ENCODE results near the gene USP22.
A peak's percentile ranks its signal among the peaks of the same experiment; 100 is the strongest.
"Not testable (repeated sequence)": the region's sequence is repeated elsewhere in the genome, so short reads cannot be mapped to it uniquely, and the experiment has no call there.

USP22 gene

DNA sequence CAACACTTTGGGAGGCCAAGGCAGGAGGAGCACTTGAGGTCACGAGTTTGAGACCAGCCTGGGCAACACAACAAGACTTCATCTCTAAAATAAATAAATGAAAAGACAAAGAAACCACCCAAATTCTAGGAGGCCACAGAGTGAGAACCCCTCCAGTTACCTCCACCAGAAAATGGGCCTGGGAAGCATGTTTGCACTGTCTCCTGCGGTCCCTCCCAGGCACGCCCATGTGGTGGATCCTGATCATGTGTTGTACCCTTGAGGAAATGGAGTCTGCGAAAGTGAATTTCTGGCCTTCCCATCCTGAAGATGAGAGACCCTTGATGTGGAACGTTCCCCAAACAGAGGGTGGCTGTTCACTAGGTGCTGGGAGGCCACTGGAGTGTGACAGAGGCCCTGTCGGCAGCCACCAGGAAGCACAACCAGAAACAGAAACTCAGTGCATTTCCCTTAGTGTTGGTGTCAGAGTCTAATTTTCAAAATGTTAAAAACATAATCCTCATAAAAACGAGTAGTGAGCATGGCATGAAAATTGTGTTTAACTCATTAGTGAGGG is 19.2 kb upstream of the USP22 start:
- TF ChIP-seq, protein P1, sequence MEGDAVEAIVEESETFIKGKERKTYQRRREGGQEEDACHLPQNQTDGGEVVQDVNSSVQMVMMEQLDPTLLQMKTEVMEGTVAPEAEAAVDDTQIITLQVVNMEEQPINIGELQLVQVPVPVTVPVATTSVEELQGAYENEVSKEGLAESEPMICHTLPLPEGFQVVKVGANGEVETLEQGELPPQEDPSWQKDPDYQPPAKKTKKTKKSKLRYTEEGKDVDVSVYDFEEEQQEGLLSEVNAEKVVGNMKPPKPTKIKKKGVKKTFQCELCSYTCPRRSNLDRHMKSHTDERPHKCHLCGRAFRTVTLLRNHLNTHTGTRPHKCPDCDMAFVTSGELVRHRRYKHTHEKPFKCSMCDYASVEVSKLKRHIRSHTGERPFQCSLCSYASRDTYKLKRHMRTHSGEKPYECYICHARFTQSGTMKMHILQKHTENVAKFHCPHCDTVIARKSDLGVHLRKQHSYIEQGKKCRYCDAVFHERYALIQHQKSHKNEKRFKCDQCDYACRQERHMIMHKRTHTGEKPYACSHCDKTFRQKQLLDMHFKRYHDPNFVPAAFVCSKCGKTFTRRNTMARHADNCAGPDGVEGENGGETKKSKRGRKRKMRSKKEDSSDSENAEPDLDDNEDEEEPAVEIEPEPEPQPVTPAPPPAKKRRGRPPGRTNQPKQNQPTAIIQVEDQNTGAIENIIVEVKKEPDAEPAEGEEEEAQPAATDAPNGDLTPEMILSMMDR (conservative IDR thresholded peaks at IDR 0.05; ENCODE audit: low read length), result no peak
- H3K4me3 ChIP-seq (ENCODE audit: low read length), result no peak overlapping the region
- DNase-seq (ENCODE audit: low read depth), result no peak

- H3K4me3 ChIP-seq (ENCODE audit: low read length), result no peak overlapping the region
- no peak for DNase-seq (ENCODE audit: low read depth)
- TF ChIP-seq, protein P1 (conservative IDR thresholded peaks at IDR 0.05; ENCODE audit: low read length), result no peak
Measured at GRCh38 chr17:21061158-21061835, 18.5 kb upstream of the USP22 start.

DNA sequence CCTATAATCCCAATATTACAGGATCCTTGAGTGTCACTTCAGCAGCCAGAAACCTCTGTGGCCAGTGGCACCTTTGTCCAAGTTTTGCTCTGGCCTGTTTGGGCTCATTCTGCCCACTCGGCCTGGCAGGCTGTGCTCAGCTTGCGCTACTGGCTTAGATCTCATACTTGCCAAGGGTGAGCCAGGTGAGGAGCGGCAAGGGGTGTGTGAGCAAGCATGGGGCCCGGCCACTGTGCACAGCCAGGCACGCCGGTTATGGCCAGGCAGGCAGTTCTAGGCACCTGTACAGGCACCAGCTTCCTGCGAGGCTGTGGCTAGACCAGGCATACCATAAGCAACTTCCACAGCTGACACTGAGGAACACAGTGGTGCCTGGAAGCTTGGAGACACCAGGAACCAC is 16.9 kb upstream of the USP22 start:
- no peak overlapping the region for H3K4me3 ChIP-seq (ENCODE audit: low read length)
- DNase-seq (ENCODE audit: low read depth), result no peak
- TF ChIP-seq, protein P1 (conservative IDR thresholded peaks at IDR 0.05; ENCODE audit: low read length), result no peak

DNA sequence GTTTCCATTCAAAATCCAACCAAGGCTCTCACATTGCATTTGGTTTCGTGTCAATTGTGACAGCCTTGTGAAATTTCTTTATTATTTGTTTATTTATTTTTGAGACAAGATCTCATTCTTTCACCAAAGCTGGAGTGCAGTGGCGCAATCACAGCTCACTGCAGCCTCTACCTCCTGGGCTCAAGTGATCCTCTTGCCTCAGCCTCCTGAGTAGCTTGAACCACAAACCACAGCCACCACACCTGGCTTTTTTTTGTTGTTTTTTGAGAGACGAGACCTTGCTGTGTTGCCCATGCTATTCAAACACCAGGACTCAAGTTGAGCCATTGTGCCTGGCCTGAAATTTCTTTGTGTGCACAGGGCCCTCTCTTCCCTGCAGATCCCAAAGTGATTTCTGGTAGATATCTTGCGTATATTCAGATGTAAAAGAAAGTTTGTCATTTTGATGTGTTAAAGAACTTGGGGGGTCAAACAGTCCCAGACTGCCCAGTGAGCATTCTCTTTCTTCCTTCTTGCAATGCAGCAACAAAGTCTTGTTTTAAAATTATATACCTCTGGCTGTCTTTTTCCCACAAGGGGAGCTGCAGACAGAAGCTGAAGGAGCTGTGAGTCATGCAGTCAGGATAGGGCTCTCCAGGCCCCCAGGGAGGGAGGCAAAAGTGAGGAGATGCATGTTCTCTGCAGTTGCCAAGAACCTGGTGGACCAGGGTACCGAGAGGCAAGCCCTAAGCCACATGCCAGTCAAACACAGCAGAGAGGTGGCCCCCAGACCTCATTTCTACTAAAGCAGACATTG is 15.5 kb upstream of the USP22 start:
- peak; percentile 34 for DNase-seq (ENCODE audit: low read depth)
- no peak overlapping the region for H3K4me3 ChIP-seq (ENCODE audit: low read length)
- TF ChIP-seq, protein P1 (conservative IDR thresholded peaks at IDR 0.05; ENCODE audit: low read length), result peak; percentile 31

- DNase-seq (ENCODE audit: low read depth); H3K4me3 ChIP-seq (ENCODE audit: low read length): not testable (repeated sequence)
Measured at GRCh38 chr17:21053056-21053455, 10.2 kb upstream of the USP22 start.

GRCh38 chr17:21049457-21049856 is 6.6 kb upstream of the USP22 start:
- TF ChIP-seq, protein P1 (conservative IDR thresholded peaks at IDR 0.05; ENCODE audit: low read length), result no peak
- no peak for DNase-seq (ENCODE audit: low read depth)
- H3K4me3 ChIP-seq (ENCODE audit: low read length), result no peak overlapping the region

- TF ChIP-seq, protein P1 (conservative IDR thresholded peaks at IDR 0.05; ENCODE audit: low read length), result no peak
- DNase-seq (ENCODE audit: low read depth), result no peak
Measured at GRCh38 chr17:21046216-21046615, 3.4 kb upstream of the USP22 start.

More at GRCh38 chr17:21046216-21046615, 3.4 kb upstream of the USP22 start:
- H3K4me3 ChIP-seq (ENCODE audit: low read length), result no peak overlapping the region
